ENCODE data around the gene FBXO17.
A peak's percentile ranks its signal among the peaks of the same experiment; 100 is the strongest.

FBXO17 gene

DNA sequence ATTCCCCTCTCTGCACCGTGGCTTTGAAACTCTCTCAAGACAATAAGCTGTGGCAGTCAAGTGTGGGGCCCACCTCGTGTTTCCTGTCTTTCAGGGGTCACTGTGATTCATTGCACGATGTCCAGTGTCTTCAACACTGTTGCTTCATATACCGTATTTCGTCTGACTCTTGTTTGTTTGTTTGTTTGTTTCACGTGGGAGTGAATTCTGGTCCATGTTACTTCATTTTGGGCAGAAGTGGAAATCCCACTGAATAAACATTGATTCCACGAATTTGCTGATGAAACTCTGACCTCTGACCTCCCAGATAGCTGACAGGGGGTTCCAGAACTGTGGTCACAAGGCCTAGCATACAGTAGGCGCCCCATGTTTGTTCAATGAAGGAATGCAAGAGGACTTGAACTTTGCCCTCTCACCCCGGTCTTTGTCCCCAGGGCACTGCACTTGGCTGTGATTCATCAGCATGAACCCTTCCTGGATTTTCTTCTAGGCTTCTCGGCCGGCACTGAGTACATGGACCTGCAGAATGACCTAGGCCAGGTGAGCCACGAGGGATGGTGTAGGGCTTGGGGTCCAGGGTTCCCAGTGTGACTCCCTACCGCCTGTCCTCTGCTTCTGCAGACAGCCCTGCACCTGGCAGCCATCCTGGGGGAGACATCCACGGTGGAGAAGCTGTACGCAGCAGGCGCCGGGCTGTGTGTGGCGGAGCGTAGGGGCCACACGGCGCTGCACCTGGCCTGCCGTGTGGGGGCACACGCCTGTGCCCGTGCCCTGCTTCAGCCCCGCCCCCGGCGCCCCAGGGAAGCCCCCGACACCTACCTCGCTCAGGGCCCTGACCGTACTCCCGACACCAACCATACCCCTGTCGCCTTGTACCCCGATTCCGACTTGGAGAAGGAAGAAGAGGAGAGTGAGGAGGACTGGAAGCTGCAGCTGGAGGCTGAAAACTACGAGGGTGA lies 70.7 kb downstream of the FBXO17 start:
- peaks cover 15% of the 10 kb centered on the region; the same call in 1 of the 2 replicates for H3K36me3 ChIP-seq (ENCODE audit: insufficient read depth, low read length)
- peaks cover 3% of the 10 kb centered on the region for H3K79me2 ChIP-seq (ENCODE audit: control insufficient read depth, insufficient read depth, low read length, unreplicated experiment)
- no peaks in the 10 kb centered on the region for H3K4me1 ChIP-seq (ENCODE audit: control insufficient read depth, insufficient read depth, low read length, unreplicated experiment)
- no peak overlapping the region for H2AFZ ChIP-seq (ENCODE audit: low read length, unreplicated experiment)
- H3K27ac ChIP-seq (ENCODE audit: low read depth, low read length) = no peak overlapping the region
- H3K27me3 ChIP-seq (ENCODE audit: insufficient read depth, low read length) = no peaks in the 10 kb centered on the region
- H3K4me3 ChIP-seq (ENCODE audit: low read depth, low read length) = no peak overlapping the region

GRCh38 chr19:38901683-38902082 lies 73.9 kb downstream of the FBXO17 start:
- Histone ChIP-seq H3K79me2 (ENCODE audit: control insufficient read depth, insufficient read depth, low read length, unreplicated experiment) (peaks cover 3% of the 10 kb centered on the region), H3K4me3 (ENCODE audit: low read depth, low read length) (no peak overlapping the region), H2AFZ (ENCODE audit: low read length, unreplicated experiment) (no peak overlapping the region), H3K27me3 (ENCODE audit: insufficient read depth, low read length) (no peaks in the 10 kb centered on the region), H3K36me3 (ENCODE audit: insufficient read depth, low read length) (peaks cover 5% of the 10 kb centered on the region; the same call in 1 of the 2 replicates), H3K4me1 (ENCODE audit: control insufficient read depth, insufficient read depth, low read length, unreplicated experiment) (no peaks in the 10 kb centered on the region), H3K27ac (ENCODE audit: low read depth, low read length) (no peak overlapping the region)

GRCh38 chr19:38900743-38901190 lies 74.8 kb downstream of the FBXO17 start:
- Histone ChIP-seq H3K79me2 (ENCODE audit: control insufficient read depth, insufficient read depth, low read length, unreplicated experiment) (peaks cover 3% of the 10 kb centered on the region), H3K4me1 (ENCODE audit: control insufficient read depth, insufficient read depth, low read length, unreplicated experiment) (no peaks in the 10 kb centered on the region), H3K36me3 (ENCODE audit: insufficient read depth, low read length) (peaks cover 5% of the 10 kb centered on the region; the same call in 1 of the 2 replicates), H2AFZ (ENCODE audit: low read length, unreplicated experiment) (no peak overlapping the region), H3K4me3 (ENCODE audit: low read depth, low read length) (peak overlapping the region; percentile 90), H3K27me3 (ENCODE audit: insufficient read depth, low read length) (no peaks in the 10 kb centered on the region), H3K27ac (ENCODE audit: low read depth, low read length) (peak overlapping the region; percentile 79)

DNA sequence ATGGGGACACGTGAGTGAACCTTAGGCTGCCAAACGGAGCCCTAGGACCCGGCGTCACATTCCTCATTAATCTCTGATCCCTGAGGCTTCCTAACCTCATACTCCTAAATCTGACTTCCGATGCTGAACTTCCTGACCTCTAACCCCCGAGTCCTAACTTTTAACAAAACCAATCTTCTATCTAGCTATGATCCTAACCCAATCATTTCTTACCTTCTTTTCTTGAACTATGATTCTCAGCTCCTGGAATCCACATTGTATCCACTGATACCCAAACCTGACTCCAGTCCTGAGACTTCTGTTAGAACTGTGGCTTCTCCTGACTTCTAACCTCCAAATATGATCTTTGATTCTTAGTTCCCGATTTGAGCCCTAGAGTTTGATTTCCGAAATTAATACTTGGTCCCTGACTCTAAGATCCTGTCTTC lies 75.3 kb downstream of the FBXO17 start:
- H2AFZ ChIP-seq (ENCODE audit: low read length, unreplicated experiment) = peak overlapping the region; percentile 81
- peak overlapping the region; percentile 90 for H3K4me3 ChIP-seq (ENCODE audit: low read depth, low read length)
- H3K27me3 ChIP-seq (ENCODE audit: insufficient read depth, low read length) = no peaks in the 10 kb centered on the region
- no peaks in the 10 kb centered on the region for H3K4me1 ChIP-seq (ENCODE audit: control insufficient read depth, insufficient read depth, low read length, unreplicated experiment)
- peaks cover 3% of the 10 kb centered on the region for H3K79me2 ChIP-seq (ENCODE audit: control insufficient read depth, insufficient read depth, low read length, unreplicated experiment)
- no peaks in the 10 kb centered on the region; the same call in 1 of the 2 replicates for H3K36me3 ChIP-seq (ENCODE audit: insufficient read depth, low read length)
- H3K27ac ChIP-seq (ENCODE audit: low read depth, low read length) = peak overlapping the region; percentile 79

DNA sequence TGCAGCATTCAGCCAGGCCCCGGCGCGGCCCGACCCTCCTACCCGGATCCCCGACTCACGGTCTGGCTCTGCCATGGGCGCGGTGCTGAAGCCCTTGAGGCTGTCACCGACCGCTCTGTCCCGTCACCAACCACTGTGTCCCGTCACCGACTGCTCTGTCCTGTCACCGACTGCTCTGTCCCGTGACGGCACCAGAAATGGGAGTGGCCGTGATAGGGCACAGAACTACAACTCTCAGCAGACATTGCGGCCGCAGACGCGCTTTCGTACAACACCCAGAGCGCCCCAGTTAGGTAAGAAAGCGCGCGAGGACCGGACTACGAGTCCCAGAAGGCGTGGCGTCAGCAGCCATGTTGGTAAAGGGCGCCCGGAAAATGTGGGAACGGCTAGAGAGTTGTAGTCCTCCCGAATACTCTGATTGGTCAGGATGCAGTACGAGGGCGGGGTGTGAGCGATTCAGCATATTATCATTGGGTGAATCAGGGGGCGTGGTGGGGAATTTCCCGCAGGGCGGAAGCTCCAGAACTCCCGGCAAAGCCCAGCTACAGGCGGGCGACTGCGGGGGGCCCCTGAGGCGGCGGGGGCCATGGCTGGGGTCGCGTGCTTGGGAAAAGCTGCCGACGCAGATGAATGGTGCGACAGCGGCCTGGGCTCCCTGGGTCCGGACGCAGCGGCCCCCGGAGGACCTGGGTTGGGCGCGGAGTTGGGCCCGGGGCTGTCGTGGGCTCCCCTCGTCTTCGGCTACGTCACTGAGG lies 75.9 kb downstream of the FBXO17 start, which contains the start of the genes NFKBIB and SIRT2:
NFKBIB (plus strand) TSS at position 523 of the 755 bp plus-strand sequence; CDS start at position 587, 64 bp downstream.
SIRT2 (minus strand) TSS at position 172 of the 755 bp plus-strand sequence; CDS start at position 75, 97 bp downstream.
- H3K4me3 ChIP-seq (ENCODE audit: low read depth, low read length) = peak within 1 kb of the TSS; percentile 90
- H3K4me1 ChIP-seq (ENCODE audit: control insufficient read depth, insufficient read depth, low read length, unreplicated experiment) = no peaks in the 10 kb centered on the region
- peak within 1 kb of the TSS; percentile 81 for H2AFZ ChIP-seq (ENCODE audit: low read length, unreplicated experiment)
- H3K27ac ChIP-seq (ENCODE audit: low read depth, low read length) = peak within 1 kb of the TSS; percentile 79
- H3K36me3 ChIP-seq (ENCODE audit: insufficient read depth, low read length) = no peaks in the 10 kb centered on the region; the same call in 1 of the 2 replicates
- no peaks in the 10 kb centered on the region for H3K27me3 ChIP-seq (ENCODE audit: insufficient read depth, low read length)
- peaks cover 3% of the 10 kb centered on the region for H3K79me2 ChIP-seq (ENCODE audit: control insufficient read depth, insufficient read depth, low read length, unreplicated experiment)

DNA sequence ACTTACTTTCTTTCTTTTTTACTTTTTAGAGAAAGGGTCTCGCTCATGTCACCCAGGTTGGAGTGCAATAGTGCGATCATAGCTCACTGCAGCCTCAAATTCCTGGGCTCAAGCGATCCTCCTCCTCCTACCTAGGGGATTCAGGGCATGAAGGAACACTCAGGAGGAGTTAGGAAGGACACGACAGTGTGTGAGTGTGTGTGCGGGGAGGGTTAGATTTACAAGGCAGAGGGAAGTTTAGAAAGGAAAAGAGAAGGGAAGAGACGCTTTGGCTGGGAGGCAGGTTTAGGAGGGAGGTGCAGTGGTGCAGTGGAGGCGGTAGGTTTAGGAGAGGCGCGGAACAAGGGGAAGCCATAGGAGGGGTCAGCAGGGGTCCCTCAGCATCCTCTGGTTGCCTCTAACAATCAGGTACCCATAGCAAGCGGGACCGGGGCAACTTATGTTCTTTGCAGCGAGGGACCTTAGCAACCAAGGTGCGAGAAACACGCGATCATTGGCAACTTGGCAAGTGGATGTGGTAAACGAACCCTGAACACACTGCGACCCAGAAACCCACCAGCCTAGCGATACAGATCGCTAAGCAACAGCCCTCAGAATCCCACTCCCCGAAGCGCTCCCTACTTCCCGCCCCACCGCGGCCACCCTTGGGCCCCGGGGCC lies 76.6 kb downstream of the FBXO17 start:
- Histone ChIP-seq H2AFZ (ENCODE audit: low read length, unreplicated experiment) (peak overlapping the region; percentile 80), H3K4me1 (ENCODE audit: control insufficient read depth, insufficient read depth, low read length, unreplicated experiment) (no peaks in the 10 kb centered on the region), H3K79me2 (ENCODE audit: control insufficient read depth, insufficient read depth, low read length, unreplicated experiment) (peaks cover 3% of the 10 kb centered on the region), H3K36me3 (ENCODE audit: insufficient read depth, low read length) (no peaks in the 10 kb centered on the region), H3K4me3 (ENCODE audit: low read depth, low read length) (peak overlapping the region; percentile 90), H3K27me3 (ENCODE audit: insufficient read depth, low read length) (no peaks in the 10 kb centered on the region), H3K27ac (ENCODE audit: low read depth, low read length) (no peak overlapping the region)

DNA sequence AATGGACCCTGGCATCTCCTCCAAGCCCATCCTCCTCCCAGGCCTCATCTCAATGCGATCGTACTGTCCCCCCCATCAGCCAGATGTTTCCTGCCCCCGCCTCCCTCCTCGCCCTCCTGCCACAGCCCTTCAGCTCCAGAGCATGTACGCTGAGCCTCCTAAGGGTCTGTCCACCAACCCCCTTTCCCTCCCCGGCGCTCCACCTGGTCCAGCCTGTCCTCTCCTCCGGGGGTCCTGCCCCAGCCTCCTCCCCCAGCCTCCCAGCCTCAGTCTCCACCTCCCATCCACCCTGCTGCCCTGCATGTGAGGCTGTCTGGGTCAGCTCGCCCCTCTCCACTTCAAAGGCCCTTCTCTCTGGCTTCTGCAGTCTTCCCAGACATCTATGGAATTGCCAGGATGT lies 80.6 kb downstream of the FBXO17 start:
- Histone ChIP-seq H3K27me3 (ENCODE audit: insufficient read depth, low read length) (no peaks in the 10 kb centered on the region), H3K4me3 (ENCODE audit: low read depth, low read length) (no peak overlapping the region)

GRCh38 chr19:38893341-38893771 lies 82.2 kb downstream of the FBXO17 start:
- no peaks in the 10 kb centered on the region for H3K27me3 ChIP-seq (ENCODE audit: insufficient read depth, low read length)

More for the DNA sequence above, 80.6 kb downstream of the FBXO17 start:
- H3K36me3 ChIP-seq (ENCODE audit: insufficient read depth, low read length) = no peaks in the 10 kb centered on the region
- no peaks in the 10 kb centered on the region for H3K4me1 ChIP-seq (ENCODE audit: control insufficient read depth, insufficient read depth, low read length, unreplicated experiment)
- H3K27ac ChIP-seq (ENCODE audit: low read depth, low read length) = no peak overlapping the region
- no peaks in the 10 kb centered on the region for H3K79me2 ChIP-seq (ENCODE audit: control insufficient read depth, insufficient read depth, low read length, unreplicated experiment)
- no peak overlapping the region for H2AFZ ChIP-seq (ENCODE audit: low read length, unreplicated experiment)

GRCh38 chr19:38892841-38893240 lies 82.7 kb downstream of the FBXO17 start:
- H3K36me3 ChIP-seq (ENCODE audit: insufficient read depth, low read length) = no peaks in the 10 kb centered on the region

More at GRCh38 chr19:38893341-38893771, 82.2 kb downstream of the FBXO17 start:
- H3K36me3 ChIP-seq (ENCODE audit: insufficient read depth, low read length) = no peaks in the 10 kb centered on the region
- H3K79me2 ChIP-seq (ENCODE audit: control insufficient read depth, insufficient read depth, low read length, unreplicated experiment) = no peaks in the 10 kb centered on the region
- H3K4me3 ChIP-seq (ENCODE audit: low read depth, low read length) = no peak overlapping the region
- no peak overlapping the region for H2AFZ ChIP-seq (ENCODE audit: low read length, unreplicated experiment)
- H3K27ac ChIP-seq (ENCODE audit: low read depth, low read length) = no peak overlapping the region
- no peaks in the 10 kb centered on the region for H3K4me1 ChIP-seq (ENCODE audit: control insufficient read depth, insufficient read depth, low read length, unreplicated experiment)

GRCh38 chr19:38891771-38892170 lies 83.8 kb downstream of the FBXO17 start:
- Histone ChIP-seq H2AFZ (ENCODE audit: low read length, unreplicated experiment) (no peak overlapping the region), H3K4me1 (ENCODE audit: control insufficient read depth, insufficient read depth, low read length, unreplicated experiment) (no peaks in the 10 kb centered on the region), H3K36me3 (ENCODE audit: insufficient read depth, low read length) (no peaks in the 10 kb centered on the region), H3K27ac (ENCODE audit: low read depth, low read length) (no peak overlapping the region), H3K27me3 (ENCODE audit: insufficient read depth, low read length) (no peaks in the 10 kb centered on the region), H3K4me3 (ENCODE audit: low read depth, low read length) (no peak overlapping the region), H3K79me2 (ENCODE audit: control insufficient read depth, insufficient read depth, low read length, unreplicated experiment) (no peaks in the 10 kb centered on the region)

More at GRCh38 chr19:38892841-38893240, 82.7 kb downstream of the FBXO17 start:
- Histone ChIP-seq H3K79me2 (ENCODE audit: control insufficient read depth, insufficient read depth, low read length, unreplicated experiment) (no peaks in the 10 kb centered on the region), H3K4me3 (ENCODE audit: low read depth, low read length) (no peak overlapping the region), H3K27me3 (ENCODE audit: insufficient read depth, low read length) (no peaks in the 10 kb centered on the region), H2AFZ (ENCODE audit: low read length, unreplicated experiment) (no peak overlapping the region), H3K4me1 (ENCODE audit: control insufficient read depth, insufficient read depth, low read length, unreplicated experiment) (no peaks in the 10 kb centered on the region), H3K27ac (ENCODE audit: low read depth, low read length) (no peak overlapping the region)

Measured in ACC112 (cell line).